NB4 (cell line): ENCODE measurements around the gene KIF18B.
A peak's percentile ranks its signal among the peaks of the same experiment; 100 is the strongest.

Source experiments
- DNase-seq: peaks from one replicate; pipeline ENCODE4 v3.0.0; 2010; ENCODE audit warnings: low read depth
- H3K4me3 ChIP-seq: one replicate; pipeline ENCODE4 v1.5.1; 2011; ENCODE audit warnings: mild to moderate bottlenecking, low read depth, low read length, moderate library complexity
- MYC ChIP-seq: IDR thresholded peaks from 2 replicates; pipeline ENCODE4 v1.6.1; 2011; ENCODE audit warnings: low read depth, low read length
- POLR2A ChIP-seq: IDR thresholded peaks from 2 replicates; pipeline ENCODE4 v1.6.1; 2011; ENCODE audit warnings: mild to moderate bottlenecking; ENCODE audit not compliant: insufficient read length; ENCODE audit errors: extremely low read depth
- TF ChIP-seq, protein P1 (sequence below): IDR thresholded peaks from 2 replicates; pipeline ENCODE4 v1.6.1; 2011; ENCODE audit warnings: low read depth, low read length
- TF ChIP-seq, protein P2 (sequence below): IDR thresholded peaks from one replicate; pipeline ENCODE4 v1.5.1; 2012; ENCODE audit warnings: low read depth, low read length

KIF18B gene

DNA sequence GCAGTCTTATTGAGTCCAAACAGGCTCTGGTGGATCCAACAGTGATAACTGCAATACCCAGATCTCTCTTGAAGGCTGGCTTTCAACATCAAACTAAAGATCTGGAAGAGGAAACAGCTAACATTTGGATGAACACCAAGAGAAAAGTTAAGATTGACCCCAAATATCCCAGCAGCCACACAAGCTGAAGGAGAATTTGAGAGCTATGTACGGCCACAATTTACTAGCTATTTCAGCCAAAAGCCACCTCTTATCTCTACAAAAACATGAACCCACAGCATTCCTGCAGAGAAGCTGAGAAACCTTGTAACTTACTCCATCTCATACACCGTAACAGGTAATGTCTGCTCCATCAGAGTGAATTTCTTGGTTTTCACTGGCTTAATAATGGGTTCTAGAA lies 62.6 kb downstream of the KIF18B start:
- DNase-seq, result no peak
- no peak overlapping the region for H3K4me3 ChIP-seq
- TF ChIP-seq POLR2A (no peak), MYC (no peak)
- TF ChIP-seq, protein P1, sequence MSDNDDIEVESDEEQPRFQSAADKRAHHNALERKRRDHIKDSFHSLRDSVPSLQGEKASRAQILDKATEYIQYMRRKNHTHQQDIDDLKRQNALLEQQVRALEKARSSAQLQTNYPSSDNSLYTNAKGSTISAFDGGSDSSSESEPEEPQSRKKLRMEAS, result no peak
- TF ChIP-seq, protein P2, sequence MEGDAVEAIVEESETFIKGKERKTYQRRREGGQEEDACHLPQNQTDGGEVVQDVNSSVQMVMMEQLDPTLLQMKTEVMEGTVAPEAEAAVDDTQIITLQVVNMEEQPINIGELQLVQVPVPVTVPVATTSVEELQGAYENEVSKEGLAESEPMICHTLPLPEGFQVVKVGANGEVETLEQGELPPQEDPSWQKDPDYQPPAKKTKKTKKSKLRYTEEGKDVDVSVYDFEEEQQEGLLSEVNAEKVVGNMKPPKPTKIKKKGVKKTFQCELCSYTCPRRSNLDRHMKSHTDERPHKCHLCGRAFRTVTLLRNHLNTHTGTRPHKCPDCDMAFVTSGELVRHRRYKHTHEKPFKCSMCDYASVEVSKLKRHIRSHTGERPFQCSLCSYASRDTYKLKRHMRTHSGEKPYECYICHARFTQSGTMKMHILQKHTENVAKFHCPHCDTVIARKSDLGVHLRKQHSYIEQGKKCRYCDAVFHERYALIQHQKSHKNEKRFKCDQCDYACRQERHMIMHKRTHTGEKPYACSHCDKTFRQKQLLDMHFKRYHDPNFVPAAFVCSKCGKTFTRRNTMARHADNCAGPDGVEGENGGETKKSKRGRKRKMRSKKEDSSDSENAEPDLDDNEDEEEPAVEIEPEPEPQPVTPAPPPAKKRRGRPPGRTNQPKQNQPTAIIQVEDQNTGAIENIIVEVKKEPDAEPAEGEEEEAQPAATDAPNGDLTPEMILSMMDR, result no peak

DNA sequence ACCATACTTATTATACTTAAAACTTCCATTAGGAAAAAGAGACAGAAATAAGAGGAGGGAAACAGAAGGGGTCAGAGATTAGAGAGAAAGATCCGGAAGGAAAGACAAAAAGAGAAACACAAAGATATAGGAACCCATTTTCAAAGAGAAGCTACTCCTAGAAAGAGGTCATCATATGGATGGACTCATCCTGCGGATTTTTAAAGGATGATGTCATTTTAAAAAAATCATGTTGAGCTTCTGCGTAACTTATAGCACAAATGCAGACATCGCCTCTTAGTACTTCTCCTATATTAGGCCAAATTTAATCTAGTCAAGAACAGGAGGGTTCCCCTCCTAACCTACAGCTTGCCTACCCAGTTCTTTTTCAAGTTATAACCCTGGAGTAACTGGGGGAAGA lies 66.4 kb downstream of the KIF18B start:
- H3K4me3 ChIP-seq, result no peak overlapping the region
- TF ChIP-seq MYC (no peak), POLR2A (no peak)
- TF ChIP-seq, protein P2, result no peak
- TF ChIP-seq, protein P1, result no peak
- DNase-seq, result no peak

DNA sequence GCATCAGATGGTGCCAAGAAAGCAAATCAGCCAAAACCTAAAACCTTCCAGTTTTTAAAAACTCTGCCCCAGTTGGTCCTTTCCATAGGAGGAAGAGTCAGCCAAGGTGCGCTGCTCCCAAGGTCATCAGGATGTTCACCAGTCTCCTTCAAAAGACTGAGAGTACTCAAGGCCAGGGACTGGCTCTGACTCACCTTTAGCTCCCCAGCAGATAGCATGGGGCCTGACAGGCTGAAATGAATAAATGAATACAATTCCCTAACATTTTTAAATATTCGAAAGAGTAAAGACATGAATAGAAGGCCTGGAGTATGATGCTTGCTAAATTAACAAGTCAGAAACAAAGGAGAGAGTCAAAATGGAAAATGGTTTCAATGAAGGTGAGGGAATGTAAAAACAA lies 67.5 kb downstream of the KIF18B start:
- DNase-seq, result no peak
- no peak overlapping the region for H3K4me3 ChIP-seq
- TF ChIP-seq, protein P1, result no peak
- no peak for TF ChIP-seq MYC
- TF ChIP-seq POLR2A, result no peak
- TF ChIP-seq, protein P2, result no peak

DNA sequence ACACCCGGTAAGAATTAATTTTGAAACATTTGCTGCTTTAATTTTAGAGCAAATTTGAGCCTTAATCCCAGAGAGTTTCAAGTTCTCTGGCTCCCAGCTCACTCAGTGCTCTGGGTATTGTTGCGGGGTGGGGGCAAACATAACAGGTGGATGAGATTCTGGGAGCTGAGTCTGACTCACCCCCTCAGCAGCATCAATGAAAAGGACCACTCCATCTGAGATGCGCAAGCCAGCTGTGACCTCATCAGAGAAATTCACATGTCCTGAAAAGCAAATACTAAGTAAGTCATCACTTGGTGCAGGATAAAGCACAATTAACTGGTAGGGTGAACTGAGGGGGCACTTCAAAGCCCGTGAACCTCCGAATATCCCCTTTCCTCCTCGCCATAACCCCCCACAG lies 68.2 kb downstream of the KIF18B start:
- H3K4me3 ChIP-seq, result no peak overlapping the region
- TF ChIP-seq, protein P1, result no peak
- TF ChIP-seq MYC (no peak), POLR2A (no peak)
- DNase-seq, result no peak

DNA sequence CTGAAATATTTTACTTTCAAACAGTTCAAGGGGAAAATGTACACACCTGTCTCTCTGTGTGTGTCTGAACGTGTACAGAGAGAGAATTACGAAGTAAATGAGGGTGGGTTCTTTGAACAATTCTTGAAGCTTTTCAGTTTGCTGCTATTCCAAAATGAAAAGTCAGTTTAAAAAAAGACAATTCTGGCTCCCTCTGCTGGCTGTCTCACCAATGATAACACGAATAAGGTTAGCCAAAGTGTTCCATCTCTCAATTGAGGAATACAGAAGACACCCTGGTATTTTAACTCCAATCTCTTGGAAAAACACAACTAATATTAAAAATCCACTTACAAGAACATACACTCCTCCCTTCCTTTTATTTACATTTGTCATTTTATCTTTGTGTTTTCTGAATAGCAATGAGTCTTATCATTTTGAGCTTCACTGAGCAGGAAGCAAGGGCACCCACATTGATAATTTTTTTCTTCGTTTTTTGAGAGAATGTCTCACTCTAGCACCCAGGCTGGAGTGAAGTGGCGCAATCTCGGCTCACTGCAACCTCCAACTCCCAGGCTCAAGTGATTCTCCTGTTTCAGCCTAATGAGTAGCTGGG lies 68.8 kb downstream of the KIF18B start:
- H3K4me3 ChIP-seq, result no peak overlapping the region
- DNase-seq, result peak; percentile 46
- TF ChIP-seq, protein P2, result peak; percentile 51
- TF ChIP-seq, protein P1, result no peak

DNA sequence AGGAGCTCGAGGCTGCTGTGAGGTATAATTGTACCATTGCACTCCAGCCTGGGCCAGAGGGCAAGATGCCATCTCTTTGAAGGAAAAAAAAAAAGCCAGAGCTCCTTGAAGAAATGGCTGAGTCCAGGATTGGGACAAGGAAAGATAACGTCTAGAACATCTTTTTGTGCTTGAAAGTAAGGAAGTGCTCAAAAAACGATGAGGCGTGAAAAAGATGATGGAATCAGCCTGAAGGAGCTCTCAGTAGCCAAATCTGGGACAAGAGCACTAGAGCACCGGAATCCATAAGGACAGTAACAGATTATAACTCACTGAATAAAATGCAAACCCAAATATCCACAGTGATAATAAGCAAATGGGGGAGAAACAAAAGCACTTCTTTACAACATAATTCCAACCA lies 70.5 kb downstream of the KIF18B start:
- no peak overlapping the region for H3K4me3 ChIP-seq
- no peak for TF ChIP-seq POLR2A
- TF ChIP-seq, protein P1, result no peak
- no peak for TF ChIP-seq MYC
- TF ChIP-seq, protein P2, result no peak
- no peak for DNase-seq
